ENCODE data around the gene SLC25A42. TPM values are rescaled to one million over a fixed set of nuclear protein-coding genes. Genes with fewer than 3 reads are reported as not detected.

The SLC25A42 gene
- total and polyA plus RNA-seq, 2 donors (not counting 3 experiments of a cell fraction or from before 2014, with no cell fraction given): 6.2 to 6.3 TPM

DNA sequence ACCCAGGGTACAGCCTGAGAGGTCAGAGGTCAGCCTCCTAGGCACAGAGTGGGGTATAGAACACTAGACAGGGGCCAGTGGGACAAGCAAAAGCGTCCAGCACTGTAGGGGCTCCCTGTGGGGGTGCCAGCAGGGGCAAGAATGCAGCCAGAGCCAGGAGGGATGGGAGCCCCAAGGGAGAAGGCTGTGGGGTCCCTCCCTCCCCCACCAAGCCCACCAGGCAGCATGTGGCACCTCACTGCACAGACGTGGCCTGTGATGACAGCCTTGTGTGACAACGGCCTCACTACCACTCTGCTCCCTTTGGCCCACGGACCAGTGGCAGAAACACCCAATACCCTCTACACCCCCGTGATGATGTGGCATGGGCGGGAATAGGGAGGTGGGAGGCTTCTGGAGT is 20.3 kb upstream of the SLC25A42 start:
- FAIRE-seq: no peak
- intact Hi-C loops (cut with micrococcal nuclease): no loop called here

More for the DNA sequence above, 20.3 kb upstream of the SLC25A42 start:
- Histone ChIP-seq H4K20me1 (replicated peaks; ENCODE audit: control insufficient read depth, extremely low read depth, insufficient read depth, low read length) (no peaks in the 10 kb centered on the region), H3K27ac (ENCODE audit: insufficient read depth, low read depth, low read length) (no peak overlapping the region), H3K27me3 (ENCODE audit: control insufficient read depth in 2 of 2, insufficient read depth in 2 of 2, low read length in 2 of 2) (no peaks in the 10 kb centered on the region), H3K4me3 (replicated peaks in 1 of 3; ENCODE audit: insufficient read depth in 1 of 3, low read depth in 1 of 3, low read length in 3 of 3) (no peak overlapping the region), H3K79me2 (ENCODE audit: control insufficient read depth, insufficient read depth, low read length) (peaks cover 10% of the 10 kb centered on the region), H3K36me3 (ENCODE audit: control insufficient read depth in 2 of 2, extremely low read depth in 1 of 2, insufficient read depth in 2 of 2, low read length in 2 of 2) (peaks cover 3 to 12% of the 10 kb centered on the region in 2 experiments), H3K9me1 (replicated peaks; ENCODE audit: control insufficient read depth, extremely low read depth, insufficient read depth, low read length) (no peaks in the 10 kb centered on the region), H3K4me1 (ENCODE audit: control insufficient read depth, extremely low read depth, insufficient read depth, low read length) (no peaks in the 10 kb centered on the region), H3K9me3 (replicated peaks; ENCODE audit: control insufficient read depth, insufficient read depth, low read length) (no peaks in the 10 kb centered on the region), H3K4me2 (ENCODE audit: insufficient read depth, low read length) (no peak overlapping the region), H3K9ac (replicated peaks; ENCODE audit: extremely low read depth, insufficient read depth, low read length) (no peak overlapping the region), H2AFZ (ENCODE audit: low read depth, low read length) (no peak overlapping the region)
- dilution Hi-C loops (cut with MboI; ENCODE audit: extremely low pct_ligation_motif_present, low sequenced_read_pairs): no loop called here
- ChIA-PET POLR2A (no interaction called here), CTCF (no interaction called here)
- DNase-seq (ENCODE audit: low read depth, low spot score): no peak
- BruUV-seq (replicated peaks): no TSS peak
- no peak for TF ChIP-seq FOS (IDR thresholded peaks at IDR 0.05; ENCODE audit: borderline replicate concordance, insufficient read depth, low read length)
- TF ChIP-seq POLR2A (IDR thresholded peaks at IDR 0.05; ENCODE audit: low read depth, low read length): no peak
- TF ChIP-seq, protein P1, sequence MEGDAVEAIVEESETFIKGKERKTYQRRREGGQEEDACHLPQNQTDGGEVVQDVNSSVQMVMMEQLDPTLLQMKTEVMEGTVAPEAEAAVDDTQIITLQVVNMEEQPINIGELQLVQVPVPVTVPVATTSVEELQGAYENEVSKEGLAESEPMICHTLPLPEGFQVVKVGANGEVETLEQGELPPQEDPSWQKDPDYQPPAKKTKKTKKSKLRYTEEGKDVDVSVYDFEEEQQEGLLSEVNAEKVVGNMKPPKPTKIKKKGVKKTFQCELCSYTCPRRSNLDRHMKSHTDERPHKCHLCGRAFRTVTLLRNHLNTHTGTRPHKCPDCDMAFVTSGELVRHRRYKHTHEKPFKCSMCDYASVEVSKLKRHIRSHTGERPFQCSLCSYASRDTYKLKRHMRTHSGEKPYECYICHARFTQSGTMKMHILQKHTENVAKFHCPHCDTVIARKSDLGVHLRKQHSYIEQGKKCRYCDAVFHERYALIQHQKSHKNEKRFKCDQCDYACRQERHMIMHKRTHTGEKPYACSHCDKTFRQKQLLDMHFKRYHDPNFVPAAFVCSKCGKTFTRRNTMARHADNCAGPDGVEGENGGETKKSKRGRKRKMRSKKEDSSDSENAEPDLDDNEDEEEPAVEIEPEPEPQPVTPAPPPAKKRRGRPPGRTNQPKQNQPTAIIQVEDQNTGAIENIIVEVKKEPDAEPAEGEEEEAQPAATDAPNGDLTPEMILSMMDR (IDR thresholded peaks at IDR 0.05; ENCODE audit: extremely low read depth in 1 of 2, insufficient read depth in 1 of 2, low read depth in 1 of 2, low read length in 2 of 2): no peak
- TF ChIP-seq, protein P2, sequence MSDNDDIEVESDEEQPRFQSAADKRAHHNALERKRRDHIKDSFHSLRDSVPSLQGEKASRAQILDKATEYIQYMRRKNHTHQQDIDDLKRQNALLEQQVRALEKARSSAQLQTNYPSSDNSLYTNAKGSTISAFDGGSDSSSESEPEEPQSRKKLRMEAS (IDR thresholded peaks at IDR 0.05; ENCODE audit: insufficient read depth, insufficient read length): no peak
- no peak for TF ChIP-seq GATA2 (IDR thresholded peaks at IDR 0.05; ENCODE audit: insufficient read depth, insufficient read length, low read depth, low read length)
- no peak for TF ChIP-seq POLR2AphosphoS5 (IDR thresholded peaks at IDR 0.05; ENCODE audit: insufficient read depth, low read depth, low read length)
- no peak for TF ChIP-seq EZH2 (IDR thresholded peaks at IDR 0.05; ENCODE audit: borderline replicate concordance, low read depth, low read length, severe bottlenecking)
- TF ChIP-seq MYC (IDR thresholded peaks at IDR 0.05; ENCODE audit: low read depth, low read length): no peak
- no peak for TF ChIP-seq JUN (IDR thresholded peaks at IDR 0.05; ENCODE audit: borderline replicate concordance, insufficient read depth, insufficient read length, low read depth)
